Ramos (cell line): ENCODE data around the gene ZNF23.

Source experiments
- in situ Hi-C: fragments of 300-500 bp; cut with MboI; formaldehyde crosslinking; loops from one replicate; pipeline ENCODE4 v1.14.3; 2022; ENCODE audit warnings: low sequenced_read_pairs; ENCODE audit not compliant: unreplicated experiment

Gene ZNF23

GRCh38 chr16:71402007-71402406, 60.0 kb downstream of the ZNF23 start:
- in situ Hi-C loops: no loop called here

- in situ Hi-C loops: no loop called here
Measured at GRCh38 chr16:71399801-71400563, 62.1 kb downstream of the ZNF23 start.
